Uterus (tissue), 4 donors: ENCODE measurements around the gene COG8. TPM values are rescaled to one million over a fixed set of nuclear protein-coding genes. Genes with fewer than 3 reads are reported as not detected.

ENCODE experiments used
- DNase-seq, 2 donors: peaks; one replicate each; pipeline ENCODE4 v3.0.0-alpha.2; 2019 to 2020
- H3K27ac ChIP-seq, 2 donors: fragments of 200-600 bp; sonication (generic); 1 replicate in 1 of 2; 2 replicates in 1 of 2; pipeline ENCODE4 v1.5.1; 2016 to 2018
- H3K27me3 ChIP-seq, 2 donors: fragments of 200-600 bp; sonication (generic); one replicate each; pipeline ENCODE4 v1.5.1; 2018 to 2019; ENCODE audit warnings: control low read depth in 1 of 2
- H3K36me3 ChIP-seq, 2 donors: fragments of 200-600 bp; sonication (generic); one replicate each; pipeline ENCODE4 v1.5.1; 2019; ENCODE audit warnings: control low read depth in 1 of 2
- H3K4me1 ChIP-seq, 2 donors: fragments of 200-600 bp; sonication (generic); one replicate each; pipeline ENCODE4 v1.5.1; 2018 to 2019; ENCODE audit warnings: control low read depth in 1 of 2
- H3K4me3 ChIP-seq, 2 donors: fragments of 200-600 bp; sonication (generic); 1 replicate in 1 of 2; 2 replicates in 1 of 2; pipeline ENCODE4 v1.5.1; 2018 to 2019; ENCODE audit warnings: mild to moderate bottlenecking in 1 of 2
- H3K9me3 ChIP-seq, 2 donors: fragments of 200-600 bp; sonication (generic); one replicate each; pipeline ENCODE4 v1.5.1; 2019; ENCODE audit warnings: control low read depth in 1 of 2
- CTCF ChIP-seq, 4 experiments: fragments of 200-600 bp in 2 of 4; fragments of 450-650 bp in 2 of 4; sonication (generic) in 2 of 4; IDR thresholded peaks; one replicate each; pipeline ENCODE4 v1.5.1; 2016 to 2019; ENCODE audit warnings: antibody characterized with exemption in 4 of 4, mild to moderate bottlenecking in 2 of 4, moderate library complexity in 1 of 4
- POLR2A ChIP-seq, 2 donors: fragments of 450-650 bp; IDR thresholded peaks; one replicate each; pipeline ENCODE4 v1.6.1; 2016; ENCODE audit warnings: antibody characterized with exemption in 2 of 2, mild to moderate bottlenecking in 1 of 2, moderate library complexity in 1 of 2
- intact Hi-C: fragments of 100-400 bp; cut with DNase I; formaldehyde crosslinking; loops from one replicate; pipeline ENCODE4 v1.15.1; 2023; ENCODE audit warnings: low total_unique reads
- total RNA-seq, 4 donors: library from RNA; depleted of rRNA in 3 of 4; stranded (reverse); fragments of >200 nt in 3 of 4; gene quantifications; one replicate each; pipeline versions ENCODE4 v1.1.0 to v1.2.4, GENCODE V29; 2014 to 2023
- donor health status: DM: yes; HTN: yes; CAD: no.

The COG8 gene
- total RNA-seq, 4 donors from 2014 or later, result 39.4 to 58.8 (median 43.0) TPM

GRCh38 chr16:69378760-69379159 lies 39.4 kb upstream of the COG8 start:
- H3K4me1 ChIP-seq, result no peaks in the 10 kb centered on the region
- intact Hi-C loops, result no loop called here
- H3K27ac ChIP-seq, result no peak overlapping the region
- no peak overlapping the region for H3K4me3 ChIP-seq
- TF ChIP-seq CTCF (IDR thresholded peaks at IDR 0.05), result no peak
- no peak for TF ChIP-seq POLR2A (IDR thresholded peaks at IDR 0.05)
- no peaks in the 10 kb centered on the region for H3K36me3 ChIP-seq
- H3K9me3 ChIP-seq, result no peaks in the 10 kb centered on the region
- DNase-seq, result no peak
- no peaks in the 10 kb centered on the region for H3K27me3 ChIP-seq

- Histone ChIP-seq H3K9me3 (no peaks in the 10 kb centered on the region), H3K4me1 (no peaks in the 10 kb centered on the region), H3K4me3 (no peak overlapping the region), H3K27ac (no peak overlapping the region), H3K36me3 (no peaks in the 10 kb centered on the region), H3K27me3 (no peaks in the 10 kb centered on the region)
- no peak for DNase-seq
- TF ChIP-seq CTCF (IDR thresholded peaks at IDR 0.05) (no peak), POLR2A (IDR thresholded peaks at IDR 0.05) (no peak)
- intact Hi-C loops, result no loop called here
Observed at GRCh38 chr16:69378036-69378435, 38.7 kb upstream of the COG8 start.

- H3K4me1 ChIP-seq, result no peaks in the 10 kb centered on the region
- no peak overlapping the region for H3K4me3 ChIP-seq
- DNase-seq, result no peak
- intact Hi-C loops, result no loop called here
- H3K27me3 ChIP-seq, result no peaks in the 10 kb centered on the region
- TF ChIP-seq CTCF (IDR thresholded peaks at IDR 0.05) (no peak), POLR2A (IDR thresholded peaks at IDR 0.05) (no peak)
- H3K36me3 ChIP-seq, result no peaks in the 10 kb centered on the region
- no peaks in the 10 kb centered on the region for H3K9me3 ChIP-seq
- H3K27ac ChIP-seq, result no peak overlapping the region
Observed at GRCh38 chr16:69376393-69377059, 37.2 kb upstream of the COG8 start.

GRCh38 chr16:69373019-69373418 lies 33.7 kb upstream of the COG8 start:
- TF ChIP-seq CTCF (IDR thresholded peaks at IDR 0.05), result no peak
- TF ChIP-seq POLR2A (IDR thresholded peaks at IDR 0.05), result no peak
- intact Hi-C loops, result no loop called here
- no peak for DNase-seq
- Histone ChIP-seq H3K36me3 (no peaks in the 10 kb centered on the region), H3K27ac (no peak overlapping the region), H3K27me3 (no peaks in the 10 kb centered on the region), H3K9me3 (no peaks in the 10 kb centered on the region), H3K4me1 (no peaks in the 10 kb centered on the region), H3K4me3 (no peak overlapping the region)

GRCh38 chr16:69371564-69371963 lies 32.2 kb upstream of the COG8 start:
- TF ChIP-seq POLR2A (IDR thresholded peaks at IDR 0.05), result no peak
- TF ChIP-seq CTCF (IDR thresholded peaks at IDR 0.05), result no peak
- no peaks in the 10 kb centered on the region for H3K4me1 ChIP-seq
- intact Hi-C loops, result no loop called here
- no peak for DNase-seq
- H3K27ac ChIP-seq, result no peak overlapping the region
- H3K4me3 ChIP-seq, result no peak overlapping the region
- no peaks in the 10 kb centered on the region for H3K36me3 ChIP-seq
- H3K27me3 ChIP-seq, result no peaks in the 10 kb centered on the region
- no peaks in the 10 kb centered on the region for H3K9me3 ChIP-seq
